ENCODE results near the gene RAPGEF4. TPM values are rescaled to one million over a fixed set of nuclear protein-coding genes. Genes with fewer than 3 reads are reported as not detected.

The RAPGEF4 gene
- polyA plus RNA-seq, 3 donors = not detected

- Histone ChIP-seq H3K27ac (ENCODE audit: low read depth in 1 of 2, low read length in 2 of 2) (no peak overlapping the region), H3K4me2 (replicated peaks; ENCODE audit: extremely low read depth, low read length, poor library complexity, severe bottlenecking) (no peak overlapping the region), H3K27me3 (ENCODE audit: control insufficient read depth in 2 of 2, insufficient read depth in 2 of 2, low read length in 2 of 2) (peaks cover 0 to 4% of the 10 kb centered on the region in 2 donors), H3K4me1 (ENCODE audit: control insufficient read depth in 1 of 2, insufficient read depth in 2 of 2, low read length in 2 of 2) (peaks cover 4 to 5% of the 10 kb centered on the region in 2 donors), H3K9me3 (replicated peaks in 1 of 2; ENCODE audit: control insufficient read depth in 1 of 2, insufficient read depth in 1 of 2, low read length in 2 of 2) (no peaks in the 10 kb centered on the region), H3K79me2 (ENCODE audit: insufficient read depth, low read length) (no peaks in the 10 kb centered on the region), H3K9ac (ENCODE audit: insufficient read depth, low read length, poor library complexity, severe bottlenecking) (no peak overlapping the region), H3K36me3 (replicated peaks in 1 of 2; ENCODE audit: control insufficient read depth in 1 of 2, insufficient read depth in 2 of 2, low read length in 2 of 2) (no peaks in the 10 kb centered on the region), H2AFZ (ENCODE audit: insufficient read depth, low read depth, low read length, poor library complexity, severe bottlenecking) (no peak overlapping the region), H3K4me3 (replicated peaks in 1 of 3; ENCODE audit: low read depth in 2 of 3, low read length in 3 of 3) (no peak overlapping the region), H4K20me1 (ENCODE audit: insufficient read depth, low read length) (no peaks in the 10 kb centered on the region)
- Mint-ChIP-seq H3K4me1 (peaks cover 5% of the 10 kb centered on the region), H3K36me3 (no peaks in the 10 kb centered on the region), H3K27ac (no peak overlapping the region), H3K9me3 (no peaks in the 10 kb centered on the region), H3K27me3 (ENCODE audit: low read depth in 3 of 3) (peaks cover 3 to 13% (median 6%) of the 10 kb centered on the region in 3 donors), H3K4me3 (no peak overlapping the region)
- DNase-seq = no peak
- no peak for TF ChIP-seq CTCF (IDR thresholded peaks at IDR 0.05)
- WGBS (ENCODE audit: insufficient coverage) = 80% methylated on average over 1 of the region's 2 CpGs
- intact Hi-C loops (cut with micrococcal nuclease) = no loop called here
Observed at GRCh38 chr2:172922306-172922705, 186.7 kb downstream of the RAPGEF4 start.

DNA sequence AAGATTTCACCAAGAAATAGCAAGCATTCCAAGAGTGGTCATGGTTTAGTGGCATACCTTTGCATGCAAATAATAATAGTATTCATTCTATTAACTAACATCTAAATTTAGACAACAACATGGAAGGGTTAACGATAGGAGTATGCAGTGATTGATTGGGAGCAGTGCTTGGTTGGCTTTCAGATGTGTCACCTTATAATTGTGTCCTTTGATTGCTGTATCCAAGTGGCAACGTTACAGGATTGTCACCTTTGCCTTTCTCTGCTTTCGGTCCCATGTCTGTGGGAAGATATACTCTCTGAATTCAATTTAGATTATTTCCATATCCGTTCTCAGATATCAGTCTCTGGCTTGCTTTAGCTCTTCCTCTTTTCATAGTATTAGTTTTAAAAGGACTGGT lies 187.2 kb downstream of the RAPGEF4 start:
- Mint-ChIP-seq H3K4me3 (no peak overlapping the region), H3K9me3 (no peaks in the 10 kb centered on the region), H3K36me3 (no peaks in the 10 kb centered on the region), H3K27me3 (ENCODE audit: low read depth in 3 of 3) (peaks cover 3 to 16% (median 6%) of the 10 kb centered on the region in 3 donors), H3K4me1 (peaks cover 5% of the 10 kb centered on the region), H3K27ac (no peak overlapping the region)
- Histone ChIP-seq H2AFZ (ENCODE audit: insufficient read depth, low read depth, low read length, poor library complexity, severe bottlenecking) (no peak overlapping the region), H3K27ac (ENCODE audit: low read depth in 1 of 2, low read length in 2 of 2) (no peak overlapping the region), H3K36me3 (replicated peaks in 1 of 2; ENCODE audit: control insufficient read depth in 1 of 2, insufficient read depth in 2 of 2, low read length in 2 of 2) (no peaks in the 10 kb centered on the region), H3K4me3 (replicated peaks in 1 of 3; ENCODE audit: low read depth in 2 of 3, low read length in 3 of 3) (no peak overlapping the region), H3K9me3 (replicated peaks in 1 of 2; ENCODE audit: control insufficient read depth in 1 of 2, insufficient read depth in 1 of 2, low read length in 2 of 2) (no peaks in the 10 kb centered on the region), H4K20me1 (ENCODE audit: insufficient read depth, low read length) (no peaks in the 10 kb centered on the region), H3K27me3 (ENCODE audit: control insufficient read depth in 2 of 2, insufficient read depth in 2 of 2, low read length in 2 of 2) (peaks cover 0 to 4% of the 10 kb centered on the region in 2 donors), H3K4me2 (replicated peaks; ENCODE audit: extremely low read depth, low read length, poor library complexity, severe bottlenecking) (no peak overlapping the region), H3K9ac (ENCODE audit: insufficient read depth, low read length, poor library complexity, severe bottlenecking) (no peak overlapping the region), H3K79me2 (ENCODE audit: insufficient read depth, low read length) (no peaks in the 10 kb centered on the region), H3K4me1 (ENCODE audit: control insufficient read depth in 1 of 2, insufficient read depth in 2 of 2, low read length in 2 of 2) (peaks cover 4 to 5% of the 10 kb centered on the region in 2 donors)
- intact Hi-C loops (cut with micrococcal nuclease) = no loop called here
- DNase-seq = no peak
- no CpG with 5 or more reads among the region's 4 CpGs for WGBS (ENCODE audit: insufficient coverage)
- TF ChIP-seq CTCF (IDR thresholded peaks at IDR 0.05) = no peak
